GM10847 (cell line): ENCODE data around the gene JSRP1.

Experiments
- POLR2A ChIP-seq: IDR thresholded peaks from 2 replicates; pipeline ENCODE4 v1.6.1; 2011; ENCODE audit not compliant: insufficient read length; ENCODE audit errors: extremely low read depth

JSRP1 gene

GRCh38 chr19:2273356-2274184, 17.4 kb upstream of the JSRP1 start:
- peak; percentile 30 for TF ChIP-seq POLR2A

GRCh38 chr19:2271234-2272103, 15.3 kb upstream of the JSRP1 start:
- no peak for TF ChIP-seq POLR2A

- TF ChIP-seq POLR2A, result no peak
Measured at GRCh38 chr19:2270423-2271233, 14.4 kb upstream of the JSRP1 start.

GRCh38 chr19:2270157-2270422, 13.9 kb upstream of the JSRP1 start:
- TF ChIP-seq POLR2A, result no peak

GRCh38 chr19:2269244-2270156, 13.3 kb upstream of the JSRP1 start:
- TF ChIP-seq POLR2A, result peak; percentile 99

- TF ChIP-seq POLR2A, result no peak
Measured at GRCh38 chr19:2268861-2269243, 12.6 kb upstream of the JSRP1 start.

- no peak for TF ChIP-seq POLR2A
Measured at GRCh38 chr19:2268480-2268830, 12.2 kb upstream of the JSRP1 start.

GRCh38 chr19:2266183-2266993, 10.2 kb upstream of the JSRP1 start:
- TF ChIP-seq POLR2A, result no peak

GRCh38 chr19:2261438-2262172, 5.4 kb upstream of the JSRP1 start:
- no peak for TF ChIP-seq POLR2A

- no peak for TF ChIP-seq POLR2A
Measured at GRCh38 chr19:2260341-2260805, 4.2 kb upstream of the JSRP1 start.

GRCh38 chr19:2259336-2259735, 3.1 kb upstream of the JSRP1 start:
- TF ChIP-seq POLR2A, result no peak

GRCh38 chr19:2255112-2255845, 938 bp downstream of the JSRP1 start:
- TF ChIP-seq POLR2A, result no peak
